ENCODE measurements around the gene ZNF335.

Gene ZNF335

DNA sequence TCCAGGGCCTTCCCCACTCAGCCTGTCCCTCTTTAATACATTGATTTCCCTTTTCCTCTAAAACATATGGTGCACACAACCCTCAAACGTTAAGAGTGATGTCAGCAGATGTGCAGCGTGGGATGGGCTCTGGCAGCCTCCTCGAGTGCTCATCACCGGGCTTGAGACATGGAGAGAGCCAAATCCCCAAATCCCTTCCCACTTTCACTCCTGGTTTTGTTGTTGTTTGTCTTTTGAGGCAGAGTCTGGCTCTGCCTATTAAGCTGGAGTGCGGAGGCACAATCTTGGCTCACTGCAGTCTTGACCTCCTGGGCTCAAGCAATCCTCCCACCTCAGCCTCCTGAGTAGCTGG, 54.2 kb downstream of the ZNF335 start:
- TF ChIP-seq, protein P1, sequence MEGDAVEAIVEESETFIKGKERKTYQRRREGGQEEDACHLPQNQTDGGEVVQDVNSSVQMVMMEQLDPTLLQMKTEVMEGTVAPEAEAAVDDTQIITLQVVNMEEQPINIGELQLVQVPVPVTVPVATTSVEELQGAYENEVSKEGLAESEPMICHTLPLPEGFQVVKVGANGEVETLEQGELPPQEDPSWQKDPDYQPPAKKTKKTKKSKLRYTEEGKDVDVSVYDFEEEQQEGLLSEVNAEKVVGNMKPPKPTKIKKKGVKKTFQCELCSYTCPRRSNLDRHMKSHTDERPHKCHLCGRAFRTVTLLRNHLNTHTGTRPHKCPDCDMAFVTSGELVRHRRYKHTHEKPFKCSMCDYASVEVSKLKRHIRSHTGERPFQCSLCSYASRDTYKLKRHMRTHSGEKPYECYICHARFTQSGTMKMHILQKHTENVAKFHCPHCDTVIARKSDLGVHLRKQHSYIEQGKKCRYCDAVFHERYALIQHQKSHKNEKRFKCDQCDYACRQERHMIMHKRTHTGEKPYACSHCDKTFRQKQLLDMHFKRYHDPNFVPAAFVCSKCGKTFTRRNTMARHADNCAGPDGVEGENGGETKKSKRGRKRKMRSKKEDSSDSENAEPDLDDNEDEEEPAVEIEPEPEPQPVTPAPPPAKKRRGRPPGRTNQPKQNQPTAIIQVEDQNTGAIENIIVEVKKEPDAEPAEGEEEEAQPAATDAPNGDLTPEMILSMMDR (IDR thresholded peaks at IDR 0.05) = no peak

DNA sequence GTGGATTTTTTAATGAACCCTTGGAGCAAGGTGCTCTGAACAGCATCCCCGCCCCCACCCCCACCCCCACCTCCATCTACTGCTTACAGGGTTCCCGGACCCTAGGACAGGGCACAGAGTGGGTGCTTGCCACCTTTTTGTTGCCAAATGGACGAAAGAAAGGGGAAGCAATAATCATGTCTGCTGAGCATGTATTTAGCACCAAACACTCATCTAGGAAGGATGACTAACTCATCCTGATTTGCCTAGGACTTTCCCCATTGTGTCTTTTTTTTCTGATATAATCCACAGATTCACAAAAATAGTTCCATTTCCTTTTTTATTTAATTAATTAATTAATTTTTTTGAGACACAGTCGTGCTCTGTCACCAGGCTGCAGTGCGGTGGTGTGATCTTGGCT, 58.9 kb downstream of the ZNF335 start:
- TF ChIP-seq, protein P1 (IDR thresholded peaks at IDR 0.05) = no peak

DNA sequence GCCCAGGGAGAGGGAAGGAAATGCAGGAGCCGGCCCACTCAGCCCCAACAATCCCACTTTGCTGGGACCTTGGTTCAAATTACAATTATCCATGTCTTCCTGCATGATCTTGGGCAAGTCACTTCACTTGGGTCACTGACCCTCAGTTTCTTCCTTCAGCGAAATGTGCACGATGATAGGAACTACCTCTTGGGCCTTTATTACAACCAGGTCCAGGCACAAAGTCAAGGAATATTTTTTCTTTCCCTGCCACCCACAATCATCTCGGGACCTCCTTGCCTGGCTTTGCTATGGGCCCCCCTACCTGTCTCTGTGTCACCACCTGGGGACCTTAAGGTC, 59.7 kb downstream of the ZNF335 start:
- TF ChIP-seq, protein P1 (IDR thresholded peaks at IDR 0.05) = no peak

GRCh38 chr20:45911486-45912343, 60.3 kb downstream of the ZNF335 start, which contains the start of gene PLTP:
TSS of gene PLTP (minus strand) at chr20:45912155. CDS start at chr20:45911452, 703 bp downstream.
- TF ChIP-seq, protein P1 (IDR thresholded peaks at IDR 0.05) = no peak

DNA sequence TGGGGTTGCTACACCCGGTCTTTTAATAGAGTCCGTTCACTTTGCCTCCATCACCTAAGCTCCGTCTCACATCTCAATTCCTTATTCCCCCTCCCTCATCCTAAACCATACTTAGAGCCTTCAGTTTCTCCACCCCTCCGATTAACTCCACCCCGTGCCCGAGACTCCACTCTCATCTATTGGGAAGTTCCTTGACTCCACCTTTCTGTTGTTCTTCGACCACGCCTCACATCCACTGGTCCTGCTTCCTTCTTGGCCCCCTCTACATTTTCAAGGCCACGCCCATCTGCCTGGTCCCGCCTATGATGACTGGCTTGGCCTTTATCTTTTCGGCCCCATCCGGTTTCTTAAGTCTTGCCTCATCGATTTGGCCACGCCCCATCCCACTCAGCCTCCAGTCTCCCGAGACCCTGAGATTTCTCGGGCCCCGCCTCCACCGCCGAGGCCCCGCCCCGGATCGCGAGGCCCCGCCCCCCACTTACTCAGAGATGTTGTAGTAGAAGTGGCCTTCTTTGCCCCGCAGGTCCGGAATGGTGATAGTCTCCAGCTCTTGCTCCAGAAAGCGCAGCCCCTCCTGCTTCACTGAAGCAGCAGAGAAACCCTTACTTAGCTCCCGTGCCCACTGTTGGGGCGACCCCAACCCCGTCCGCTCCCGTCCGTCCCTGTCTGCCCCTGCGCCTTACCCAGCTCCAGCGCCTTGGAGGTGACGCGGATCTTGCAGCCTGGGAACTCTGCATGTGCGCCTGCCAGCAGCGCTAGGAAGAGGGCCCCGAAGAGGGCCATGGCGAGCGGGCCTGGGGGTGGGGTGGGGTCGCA, 61.1 kb downstream of the ZNF335 start:
- TF ChIP-seq, protein P1 (IDR thresholded peaks at IDR 0.05) = no peak

DNA sequence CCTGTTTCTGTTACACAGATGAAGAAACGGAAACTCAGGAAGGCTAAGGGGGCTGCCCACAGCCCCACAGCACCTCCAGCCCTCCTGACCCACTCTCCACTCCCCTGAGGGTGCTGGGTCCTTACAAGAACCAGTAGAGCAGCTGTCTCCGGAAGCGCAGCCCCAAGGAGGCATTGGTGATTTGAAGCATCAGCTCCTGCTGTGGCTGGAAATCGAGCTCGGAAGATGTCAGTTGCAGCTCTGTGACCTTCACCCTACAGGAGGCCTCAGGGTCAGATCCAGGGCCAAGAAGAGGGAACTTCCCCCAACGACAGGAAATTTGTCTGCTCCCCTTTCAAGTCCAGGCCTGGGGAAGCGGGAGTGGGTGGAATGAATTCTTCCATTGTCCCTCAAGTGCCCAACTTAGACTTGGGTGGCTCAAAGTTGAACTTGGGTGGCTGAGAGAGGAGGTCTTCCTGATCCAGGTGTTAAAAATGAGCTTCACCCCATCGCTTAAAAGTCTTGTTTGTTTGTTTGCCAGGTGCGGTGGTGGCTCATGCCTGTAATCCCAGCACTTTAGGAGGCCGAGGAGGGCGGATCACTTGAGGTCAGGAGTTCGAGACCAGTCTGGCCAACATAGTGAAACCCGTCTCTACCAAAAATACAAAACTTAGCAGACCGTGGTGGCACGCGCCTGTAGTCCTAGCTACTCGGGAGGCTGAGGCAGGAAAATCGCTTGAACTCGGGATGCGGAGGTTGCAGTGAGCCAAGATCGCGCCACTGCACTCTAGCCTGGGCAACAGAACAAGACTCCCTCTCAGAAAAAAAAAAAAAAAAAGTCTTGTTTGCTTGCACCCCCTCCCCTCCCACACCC, 62.0 kb downstream of the ZNF335 start:
- TF ChIP-seq, protein P1 (IDR thresholded peaks at IDR 0.05) = no peak

GRCh38 chr20:45909336-45909808, 62.6 kb downstream of the ZNF335 start:
- TF ChIP-seq, protein P1 (IDR thresholded peaks at IDR 0.05) = no peak
